ENCODE data around the gene CDH13.

CDH13 gene

GRCh38 chr16:82653550-82654511, 27.1 kb downstream of the CDH13 start:
- DNase-seq, result peak; percentile 83

GRCh38 chr16:82655072-82655714, 28.4 kb downstream of the CDH13 start:
- peak; percentile 90 for DNase-seq

GRCh38 chr16:82655720-82656490, 29.1 kb downstream of the CDH13 start:
- no peak for DNase-seq

- no peak for DNase-seq
Observed at GRCh38 chr16:82657239-82657638, 30.5 kb downstream of the CDH13 start.

- no peak for DNase-seq
Observed at GRCh38 chr16:82657786-82658185, 31.0 kb downstream of the CDH13 start.

- DNase-seq, result no peak
Observed at GRCh38 chr16:82658796-82659195, 32.0 kb downstream of the CDH13 start.

- peak; percentile 81 for DNase-seq
Observed at GRCh38 chr16:82660075-82660645, 33.4 kb downstream of the CDH13 start.

GRCh38 chr16:82660966-82661365, 34.2 kb downstream of the CDH13 start:
- DNase-seq, result no peak

GRCh38 chr16:82664181-82664580, 37.4 kb downstream of the CDH13 start:
- no peak for DNase-seq

- DNase-seq, result no peak
Observed at GRCh38 chr16:82665025-82665424, 38.3 kb downstream of the CDH13 start.

- DNase-seq, result no peak
Observed at GRCh38 chr16:82667437-82667836, 40.7 kb downstream of the CDH13 start.

- DNase-seq, result no peak
Observed at GRCh38 chr16:82668094-82668493, 41.3 kb downstream of the CDH13 start.

GRCh38 chr16:82671741-82672140, 45.0 kb downstream of the CDH13 start:
- DNase-seq, result peak; percentile 75

- no peak for DNase-seq
Observed at GRCh38 chr16:82672676-82673075, 45.9 kb downstream of the CDH13 start.

- no peak for DNase-seq
Observed at GRCh38 chr16:82675300-82675699, 48.5 kb downstream of the CDH13 start.

- DNase-seq, result no peak
Observed at GRCh38 chr16:82681592-82681991, 54.8 kb downstream of the CDH13 start.

GRCh38 chr16:82682767-82683166, 56.0 kb downstream of the CDH13 start:
- no peak for DNase-seq

- DNase-seq, result no peak
Observed at GRCh38 chr16:82684256-82684655, 57.5 kb downstream of the CDH13 start.

GRCh38 chr16:82685526-82685925, 58.8 kb downstream of the CDH13 start:
- DNase-seq, result no peak

GRCh38 chr16:82694239-82694874, 67.6 kb downstream of the CDH13 start:
- DNase-seq, result no peak

GRCh38 chr16:82695806-82696205, 69.0 kb downstream of the CDH13 start:
- DNase-seq, result no peak

- DNase-seq, result no peak
Observed at GRCh38 chr16:82699260-82699659, 72.5 kb downstream of the CDH13 start.
